Measurements from ENCODE around the gene KL. TPM values are rescaled to one million over a fixed set of nuclear protein-coding genes. Genes with fewer than 3 reads are reported as not detected.

Gene KL
- total RNA-seq, 1 experiment from 2014 or later: 1.5 TPM

DNA sequence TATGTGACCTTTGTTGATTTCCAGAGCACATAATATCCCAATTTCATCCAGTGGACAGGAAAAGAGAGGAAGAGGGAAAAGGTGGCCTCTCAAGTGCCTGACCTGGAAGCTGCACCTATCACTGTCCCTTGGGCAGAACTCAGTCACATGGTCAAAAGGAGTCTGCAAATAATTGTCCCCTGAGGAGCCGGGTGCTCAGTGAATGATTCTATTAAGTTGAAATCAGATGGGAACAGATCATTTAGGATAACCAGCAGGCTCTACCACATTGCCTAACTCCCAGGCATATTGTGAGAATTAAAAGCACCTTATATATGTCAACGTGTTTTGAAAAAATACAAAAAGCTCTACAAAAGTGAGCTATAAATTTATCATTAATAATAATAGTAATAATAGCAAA is 6.8 kb downstream of the KL start:
- H3K27ac ChIP-seq (ENCODE audit: low read depth, low read length, poor library complexity, severe bottlenecking): no peak overlapping the region
- TF ChIP-seq EZH2 (IDR thresholded peaks at IDR 0.05; ENCODE audit: borderline replicate concordance, low read depth, low read length, poor library complexity, severe bottlenecking) (no peak), CTCF (conservative IDR thresholded peaks at IDR 0.05; ENCODE audit: low read depth, low read length) (no peak)
- intact Hi-C loops (cut with micrococcal nuclease; ENCODE audit: unreplicated experiment): no loop called here
- CTCF ChIA-PET: no interaction called here
- no peaks in the 10 kb centered on the region for H3K4me1 ChIP-seq (ENCODE audit: insufficient read depth, low read length, poor library complexity, severe bottlenecking)
- H3K9me3 ChIP-seq (ENCODE audit: low read depth, low read length, poor library complexity, severe bottlenecking): no peaks in the 10 kb centered on the region
- no peaks in the 10 kb centered on the region for H3K27me3 ChIP-seq (replicated peaks; ENCODE audit: insufficient read depth, low read depth, low read length, poor library complexity)
- BruUV-seq (replicated peaks): no TSS peak
- POLR2A ChIA-PET (ENCODE audit: low non-redundant PET): no interaction called here
- H3K4me3 ChIP-seq (ENCODE audit: low read depth, low read length, poor library complexity, severe bottlenecking): no peak overlapping the region
- DNase-seq (ENCODE audit: low spot score): no peak
- no peaks in the 10 kb centered on the region for H3K36me3 ChIP-seq (ENCODE audit: insufficient read depth, low read length, poor library complexity, severe bottlenecking)

GRCh38 chr13:33025220-33025744 is 9.1 kb downstream of the KL start:
- CTCF ChIA-PET: no interaction called here
- Histone ChIP-seq H3K27me3 (replicated peaks; ENCODE audit: insufficient read depth, low read depth, low read length, poor library complexity) (no peaks in the 10 kb centered on the region), H3K36me3 (ENCODE audit: insufficient read depth, low read length, poor library complexity, severe bottlenecking) (no peaks in the 10 kb centered on the region), H3K9me3 (ENCODE audit: low read depth, low read length, poor library complexity, severe bottlenecking) (no peaks in the 10 kb centered on the region), H3K4me3 (ENCODE audit: low read depth, low read length, poor library complexity, severe bottlenecking) (no peak overlapping the region), H3K27ac (ENCODE audit: low read depth, low read length, poor library complexity, severe bottlenecking) (no peak overlapping the region), H3K4me1 (ENCODE audit: insufficient read depth, low read length, poor library complexity, severe bottlenecking) (no peaks in the 10 kb centered on the region)
- no peak for DNase-seq (ENCODE audit: low spot score)
- POLR2A ChIA-PET (ENCODE audit: low non-redundant PET): interaction anchor here (0.7 kb wide), 1 partner anchor 318 kb away, joined by 3 read pairs; no protein-coding TSS in a partner anchor
- no TSS peak for BruUV-seq (replicated peaks)
- TF ChIP-seq CTCF (conservative IDR thresholded peaks at IDR 0.05; ENCODE audit: low read depth, low read length): no peak
- TF ChIP-seq EZH2 (IDR thresholded peaks at IDR 0.05; ENCODE audit: borderline replicate concordance, low read depth, low read length, poor library complexity, severe bottlenecking): no peak
- intact Hi-C loops (cut with micrococcal nuclease; ENCODE audit: unreplicated experiment): no loop called here

DNA sequence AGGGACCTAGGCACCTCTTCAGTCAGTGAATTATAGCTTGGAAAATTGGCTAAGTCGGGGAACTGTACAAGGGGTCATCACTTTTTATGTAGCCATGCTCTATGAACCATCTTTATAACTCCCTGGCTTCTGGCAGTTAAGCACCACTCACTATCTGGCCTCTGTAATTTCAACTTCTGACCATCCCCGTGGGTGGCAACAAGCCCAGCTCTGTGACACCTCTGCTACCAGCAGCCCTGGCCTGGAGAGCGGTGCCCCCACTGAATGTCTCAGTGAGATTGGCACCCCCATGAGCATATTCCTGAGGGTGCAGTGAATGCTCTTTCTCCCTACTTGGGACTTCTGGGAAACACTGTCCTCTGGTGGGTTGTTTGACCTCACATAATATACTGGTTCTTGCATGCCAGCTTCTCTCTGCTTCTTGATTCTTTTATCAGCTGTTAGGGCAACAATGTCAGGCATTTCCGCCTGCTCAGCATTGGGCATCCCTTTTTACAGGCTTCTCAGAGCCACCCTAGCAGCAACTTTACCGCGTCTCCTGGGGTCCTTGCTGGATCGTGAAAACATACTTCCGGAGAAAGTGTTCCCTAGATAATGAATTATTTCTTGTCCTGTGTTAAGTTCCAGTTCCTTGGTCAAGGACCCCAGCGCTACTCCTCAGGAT is 10.4 kb downstream of the KL start:
- Histone ChIP-seq H3K4me1 (ENCODE audit: insufficient read depth, low read length, poor library complexity, severe bottlenecking) (no peaks in the 10 kb centered on the region), H3K27me3 (replicated peaks; ENCODE audit: insufficient read depth, low read depth, low read length, poor library complexity) (no peaks in the 10 kb centered on the region), H3K9me3 (ENCODE audit: low read depth, low read length, poor library complexity, severe bottlenecking) (no peaks in the 10 kb centered on the region), H3K27ac (ENCODE audit: low read depth, low read length, poor library complexity, severe bottlenecking) (no peak overlapping the region), H3K36me3 (ENCODE audit: insufficient read depth, low read length, poor library complexity, severe bottlenecking) (no peaks in the 10 kb centered on the region), H3K4me3 (ENCODE audit: low read depth, low read length, poor library complexity, severe bottlenecking) (no peak overlapping the region)
- intact Hi-C loops (cut with micrococcal nuclease; ENCODE audit: unreplicated experiment): no loop called here
- TF ChIP-seq EZH2 (IDR thresholded peaks at IDR 0.05; ENCODE audit: borderline replicate concordance, low read depth, low read length, poor library complexity, severe bottlenecking) (no peak), CTCF (conservative IDR thresholded peaks at IDR 0.05; ENCODE audit: low read depth, low read length) (no peak)
- no TSS peak for BruUV-seq (replicated peaks)
- no peak for DNase-seq (ENCODE audit: low spot score)
- ChIA-PET CTCF (no interaction called here), POLR2A (ENCODE audit: low non-redundant PET) (no interaction called here)

All from A673 (cell line).